GM19099 (cell line): ENCODE measurements around the gene L3MBTL3.

Experiments
- POLR2A ChIP-seq: IDR thresholded peaks from 3 replicates; pipeline ENCODE4 v1.6.1; 2011; ENCODE audit warnings: low read depth; ENCODE audit not compliant: insufficient read length; ENCODE audit errors: extremely low read depth

The L3MBTL3 gene

GRCh38 chr6:130093546-130093945 is 75.2 kb downstream of the L3MBTL3 start:
- no peak for TF ChIP-seq POLR2A

- no peak for TF ChIP-seq POLR2A
Observed at GRCh38 chr6:130098317-130098716, 79.9 kb downstream of the L3MBTL3 start.

GRCh38 chr6:130099119-130099518 is 80.7 kb downstream of the L3MBTL3 start:
- TF ChIP-seq POLR2A = no peak

- TF ChIP-seq POLR2A = no peak
Observed at GRCh38 chr6:130105996-130106704, 87.8 kb downstream of the L3MBTL3 start.

GRCh38 chr6:130107710-130108109 is 89.3 kb downstream of the L3MBTL3 start:
- TF ChIP-seq POLR2A = no peak

GRCh38 chr6:130111031-130111430 is 92.7 kb downstream of the L3MBTL3 start:
- TF ChIP-seq POLR2A = no peak

- no peak for TF ChIP-seq POLR2A
Observed at GRCh38 chr6:130113201-130113710, 94.9 kb downstream of the L3MBTL3 start.

- peak; percentile 15 for TF ChIP-seq POLR2A
Observed at GRCh38 chr6:130115036-130115435, 96.7 kb downstream of the L3MBTL3 start.

GRCh38 chr6:130116273-130116672 is 97.9 kb downstream of the L3MBTL3 start:
- no peak for TF ChIP-seq POLR2A

- no peak for TF ChIP-seq POLR2A
Observed at GRCh38 chr6:130118236-130118635, 99.9 kb downstream of the L3MBTL3 start.

- no peak for TF ChIP-seq POLR2A
Observed at GRCh38 chr6:130119211-130119610, 100.8 kb downstream of the L3MBTL3 start.

- TF ChIP-seq POLR2A = no peak
Observed at GRCh38 chr6:130120731-130121130, 102.3 kb downstream of the L3MBTL3 start.

- no peak for TF ChIP-seq POLR2A
Observed at GRCh38 chr6:130122243-130122642, 103.9 kb downstream of the L3MBTL3 start.

GRCh38 chr6:130127195-130127594 is 108.8 kb downstream of the L3MBTL3 start:
- TF ChIP-seq POLR2A = no peak

GRCh38 chr6:130128326-130128725 is 109.9 kb downstream of the L3MBTL3 start:
- no peak for TF ChIP-seq POLR2A

GRCh38 chr6:130129762-130130246 is 111.4 kb downstream of the L3MBTL3 start:
- no peak for TF ChIP-seq POLR2A
